SK-N-SH (cell line): ENCODE measurements around the gene SHE. TPM values are rescaled to one million over a fixed set of nuclear protein-coding genes. Genes with fewer than 3 reads are reported as not detected.

Source experiments
- CTCF ChIA-PET: fragments of 300-600, 350-600 bp; formaldehyde crosslinking; extraction: SDS; loops from one replicate; lab custom pipeline; 2021; lab: Yijun Ruan, JAX
- POLR2A ChIA-PET: fragments of 350-600 bp; sonication (Branson Sonifier 250); formaldehyde crosslinking; extraction: SDS; loops from one replicate; lab custom pipeline; 2020; ENCODE audit warnings: antibody characterized with exemption, inconsistent platforms; lab: Yijun Ruan, JAX
- DNase-seq: peaks from one replicate; pipeline ENCODE4 v3.0.0; 2012
- H2AFZ ChIP-seq: fragments of 200-600 bp; sonication (generic); 2 replicates; pipeline ENCODE4 v1.8.1; 2016; ENCODE audit warnings: antibody characterized with exemption, mild to moderate bottlenecking, low read depth
- H3F3A ChIP-seq: fragments of 200-600 bp; sonication (generic); replicated peaks from 2 replicates; pipeline ENCODE3; 2016; ENCODE audit warnings: antibody characterized with exemption, mild to moderate bottlenecking; ENCODE audit not compliant: insufficient read depth
- H3K27ac ChIP-seq, 2 experiments: fragments of 200-500 bp in 1 of 2; fragments of 200-600 bp in 1 of 2; sonication (Bioruptor generic) in 1 of 2; sonication (generic), shearing (Covaris generic) in 1 of 2; 2 replicates each; pipeline versions ENCODE4 v1.5.1 to v1.6.1; 2014 to 2016; ENCODE audit warnings: low read depth in 2 of 2, inconsistent platforms in 1 of 2, low read length in 1 of 2, mild to moderate bottlenecking in 1 of 2, mixed read lengths in 1 of 2
- H3K27me3 ChIP-seq: fragments of 200-600 bp; sonication (generic), shearing (Covaris generic); 2 replicates; pipeline ENCODE4 v1.6.1; 2016; ENCODE audit warnings: mixed run types; ENCODE audit not compliant: insufficient read depth
- H3K36me3 ChIP-seq, 2 experiments: fragments of 200-500 bp in 1 of 2; fragments of 200-600 bp in 1 of 2; sonication (Bioruptor generic) in 1 of 2; sonication (generic) in 1 of 2; replicated peaks in 1 of 2; 2 replicates each; pipeline versions ENCODE3 to v1.5.1; 2014 to 2016; ENCODE audit warnings: low read length in 1 of 2, mild to moderate bottlenecking in 1 of 2; ENCODE audit not compliant: insufficient read depth in 2 of 2, control insufficient read depth in 1 of 2
- H3K4me1 ChIP-seq, 2 experiments: fragments of 200-500 bp in 1 of 2; fragments of 200-600 bp in 1 of 2; sonication (Bioruptor generic) in 1 of 2; sonication (generic), shearing (Covaris generic) in 1 of 2; 2 replicates each; pipeline versions ENCODE4 v1.5.1 to v1.6.1; 2014 to 2016; ENCODE audit warnings: low read depth in 1 of 2, low read length in 1 of 2, mixed run types in 1 of 2; ENCODE audit not compliant: insufficient read depth in 2 of 2, control insufficient read depth in 1 of 2
- H3K4me2 ChIP-seq: fragments of 200-600 bp; sonication (generic), shearing (Covaris generic); 2 replicates; pipeline ENCODE4 v1.6.1; 2017; ENCODE audit warnings: mixed run types
- H3K4me3 ChIP-seq, 2 experiments: fragments of 200-500 bp in 1 of 2; fragments of 200-600 bp in 1 of 2; sonication (Bioruptor generic) in 1 of 2; sonication (generic), shearing (Covaris generic) in 1 of 2; 2 replicates each; pipeline versions ENCODE4 v1.5.1 to v1.8.1; 2014 to 2016; ENCODE audit warnings: low read depth in 2 of 2, inconsistent platforms in 1 of 2, low read length in 1 of 2, mild to moderate bottlenecking in 1 of 2, mixed read lengths in 1 of 2, moderate library complexity in 1 of 2
- H3K79me2 ChIP-seq: fragments of 200-600 bp; sonication (generic); 2 replicates; pipeline ENCODE4 v1.8.1; 2017; ENCODE audit warnings: mild to moderate bottlenecking; ENCODE audit not compliant: insufficient read depth
- H3K9ac ChIP-seq: fragments of 200-600 bp; sonication (generic); 2 replicates; pipeline ENCODE4 v1.6.1; 2017; ENCODE audit warnings: mixed run types
- H3K9me2 ChIP-seq: fragments of 200-600 bp; sonication (generic); 2 replicates; pipeline ENCODE4 v1.6.1; 2017; ENCODE audit warnings: mixed run types
- H3K9me3 ChIP-seq: fragments of 200-600 bp; sonication (generic); 2 replicates; pipeline ENCODE4 v1.6.1; 2017; ENCODE audit warnings: mixed run types, mild to moderate bottlenecking, moderate library complexity
- H4K20me1 ChIP-seq: fragments of 200-600 bp; sonication (generic); 2 replicates; pipeline ENCODE4 v1.6.1; 2017; ENCODE audit warnings: mild to moderate bottlenecking, mixed run types; ENCODE audit not compliant: insufficient read depth
- CHD2 ChIP-seq: fragments of 150-350 bp; IDR thresholded peaks from 2 replicates; pipeline ENCODE4 v1.6.1; 2018; ENCODE audit warnings: low read length; ENCODE audit not compliant: partially characterized antibody
- FOSL2 ChIP-seq: IDR thresholded peaks from 2 replicates; pipeline ENCODE4 v1.4.0; 2012; ENCODE audit warnings: low read depth, mild to moderate bottlenecking, moderate library complexity, borderline replicate concordance
- FOXJ3 ChIP-seq: sonication (generic); formaldehyde crosslinking; IDR thresholded peaks from 2 replicates; pipeline ENCODE4 v1.5.1; 2020; ENCODE audit warnings: mild to moderate bottlenecking, missing genetic modification reagents
- FOXM1 ChIP-seq: IDR thresholded peaks from 2 replicates; pipeline ENCODE4 v1.4.0; 2012; ENCODE audit warnings: low read depth, mild to moderate bottlenecking
- GATA2 ChIP-seq: sonication (generic); formaldehyde crosslinking; IDR thresholded peaks from 2 replicates; pipeline ENCODE4 v1.5.0; 2020; ENCODE audit warnings: mild to moderate bottlenecking, missing genetic modification reagents
- IRF3 ChIP-seq: fragments of 150-350 bp; IDR thresholded peaks from 2 replicates; pipeline ENCODE4 v1.6.1; 2016; ENCODE audit warnings: mild to moderate bottlenecking, low read depth, low read length
- MAX ChIP-seq: IDR thresholded peaks from 2 replicates; pipeline ENCODE4 v1.4.0; 2012; ENCODE audit warnings: low read depth
- MEF2A ChIP-seq: IDR thresholded peaks from 2 replicates; pipeline ENCODE4 v1.4.0; 2012; ENCODE audit warnings: low read depth, borderline replicate concordance
- RCOR1 ChIP-seq: fragments of 150-350 bp; IDR thresholded peaks from 2 replicates; pipeline ENCODE4 v1.6.1; 2017; ENCODE audit warnings: antibody characterized with exemption, low read length
- RXRA ChIP-seq: IDR thresholded peaks from 2 replicates; pipeline ENCODE4 v1.4.0; 2012; ENCODE audit warnings: low read depth, mild to moderate bottlenecking, borderline replicate concordance
- TAF1 ChIP-seq: IDR thresholded peaks from 2 replicates; pipeline ENCODE4 v1.6.1; 2012; ENCODE audit warnings: low read depth, mild to moderate bottlenecking, low read length, moderate library complexity, borderline replicate concordance
- USF1 ChIP-seq: IDR thresholded peaks from 2 replicates; pipeline ENCODE4 v1.4.0; 2012; ENCODE audit warnings: low read depth, borderline replicate concordance
- YY1 ChIP-seq: IDR thresholded peaks from 2 replicates; pipeline ENCODE4 v1.4.0; 2012; ENCODE audit warnings: low read depth, mild to moderate bottlenecking
- ZBTB33 ChIP-seq: IDR thresholded peaks from 2 replicates; pipeline ENCODE4 v1.4.0; 2012; ENCODE audit warnings: low read depth, borderline replicate concordance
- WGBS: methylation state at CpG from one replicate; pipeline ENCODE4 v1.1.6; 2017; ENCODE audit warnings: low lambda C conversion rate; 5-methylcytosine and 5-hydroxymethylcytosine counted together
- polyA plus RNA-seq, 3 experiments: library from polyadenylated mRNA; depleted of rRNA; stranded (reverse); fragments of >200 nt; gene quantifications; 2 replicates each; pipeline ENCODE4 v1.2.3, GENCODE V29; 2012

The SHE gene
- polyA plus RNA-seq, 1 of the 3 experiments (the other 2 are of a cell fraction), result not detected

GRCh38 chr1:154541231-154541630, 39.0 kb upstream of the SHE start:
- peaks cover 21% of the 10 kb centered on the region; the same call in 1 of the 2 replicates for H3K27me3 ChIP-seq
- H3K36me3 ChIP-seq, result no peaks in the 10 kb centered on the region
- no peak for DNase-seq
- H3K4me2 ChIP-seq, result no peak overlapping the region
- H3K9ac ChIP-seq, result no peak overlapping the region
- CTCF ChIA-PET, result interaction anchor here (0.6 to 2.7 kb wide), 4 partner anchors 8 to 62 kb away, joined by 3 to 17 read pairs (median 3); no protein-coding TSS in a partner anchor
- no peaks in the 10 kb centered on the region for H3K4me1 ChIP-seq
- no peaks in the 10 kb centered on the region for H3K79me2 ChIP-seq
- no peak overlapping the region for H2AFZ ChIP-seq
- H3K9me3 ChIP-seq, result no peaks in the 10 kb centered on the region
- no peak overlapping the region for H3K27ac ChIP-seq
- no peaks in the 10 kb centered on the region for H3K9me2 ChIP-seq
- H3F3A ChIP-seq, result no peaks in the 10 kb centered on the region
- WGBS, result 50% methylated on average over 6 of the region's 6 CpGs
- H4K20me1 ChIP-seq, result no peaks in the 10 kb centered on the region
- TF ChIP-seq TAF1 (no peak), CHD2 (no peak), IRF3 (no peak), RCOR1 (no peak), FOXM1 (no peak), MEF2A (no peak), RXRA (no peak), GATA2 (CRISPR knock-in tag) (no peak), USF1 (no peak), FOSL2 (no peak)
- no peak overlapping the region for H3K4me3 ChIP-seq
- POLR2A ChIA-PET, result no interaction called here

GRCh38 chr1:154539486-154540483, 37.6 kb upstream of the SHE start:
- TF ChIP-seq GATA2 (CRISPR knock-in tag), result no peak
- TF ChIP-seq MAX, result no peak
- TF ChIP-seq YY1, result no peak
- TF ChIP-seq FOXJ3, result no peak
- TF ChIP-seq FOXM1, result no peak
- no peak for TF ChIP-seq ZBTB33
- Histone ChIP-seq H3K27ac (no peak overlapping the region), H3K36me3 (no peaks in the 10 kb centered on the region), H2AFZ (no peak overlapping the region), H3F3A (no peaks in the 10 kb centered on the region), H4K20me1 (no peaks in the 10 kb centered on the region), H3K9ac (no peak overlapping the region), H3K4me1 (no peaks in the 10 kb centered on the region), H3K9me3 (no peaks in the 10 kb centered on the region), H3K27me3 (peaks cover 21% of the 10 kb centered on the region; the same call in 1 of the 2 replicates), H3K9me2 (no peaks in the 10 kb centered on the region), H3K79me2 (no peaks in the 10 kb centered on the region), H3K4me3 (no peak overlapping the region), H3K4me2 (no peak overlapping the region)
- ChIA-PET POLR2A (no interaction called here), CTCF (interaction anchor here (1.6 kb wide), 1 partner anchor 60 kb away, joined by 7 read pairs; no protein-coding TSS in a partner anchor)
- 58% methylated on average over 9 of the region's 9 CpGs for WGBS
- DNase-seq, result no peak
